Keratinocyte (primary cell): ENCODE measurements around the gene ZSWIM6. TPM values are rescaled to one million over a fixed set of nuclear protein-coding genes. Genes with fewer than 3 reads are reported as not detected.
A peak's percentile ranks its signal among the peaks of the same experiment; 100 is the strongest.

Source experiments
- DNase-seq: peaks from one replicate; pipeline ENCODE4 v3.0.0-alpha.2; 2011; ENCODE audit warnings: low read depth, missing footprints, low spot score
- FAIRE-seq: peaks from 2 replicates; lab custom pipeline; 2011; peaks lifted over from hg19 to GRCh38; lab: Jason Lieb, UNC
- H2AFZ ChIP-seq: 2 replicates; pipeline ENCODE4 v1.6.0; 2012; ENCODE audit warnings: low read length, control low read depth, inconsistent platforms; ENCODE audit not compliant: control insufficient read depth
- H3K27ac ChIP-seq: 2 replicates; pipeline ENCODE4 v1.5.1; 2011; ENCODE audit warnings: low read length; ENCODE audit not compliant: control insufficient read depth, insufficient read depth
- H3K27me3 ChIP-seq: 3 replicates; pipeline ENCODE4 v1.6.0; 2011; ENCODE audit warnings: low read length; ENCODE audit not compliant: control insufficient read depth, insufficient read depth; ENCODE audit errors: extremely low read depth
- H3K36me3 ChIP-seq, 2 experiments: 2 replicates in 1 of 2; 3 replicates in 1 of 2; pipeline ENCODE4 v1.5.1; 2011; ENCODE audit warnings: low read length in 2 of 2, mild to moderate bottlenecking in 1 of 2; ENCODE audit not compliant: control insufficient read depth in 2 of 2, insufficient read depth in 2 of 2; ENCODE audit errors: extremely low read depth in 1 of 2
- H3K4me1 ChIP-seq: 3 replicates; pipeline ENCODE4 v1.5.1; 2011; ENCODE audit warnings: low read length; ENCODE audit not compliant: control insufficient read depth, insufficient read depth; ENCODE audit errors: extremely low read depth
- H3K4me2 ChIP-seq: 3 replicates; pipeline ENCODE4 v1.6.0; 2011; ENCODE audit warnings: low read depth, low read length; ENCODE audit not compliant: control insufficient read depth, insufficient read depth; ENCODE audit errors: extremely low read depth
- H3K4me3 ChIP-seq, 3 experiments: fragments of 200-600 bp in 1 of 3; sonication (generic) in 1 of 3; 2 replicates in 2 of 3; 3 replicates in 1 of 3; pipeline ENCODE4 v1.5.1; 2011 to 2016; ENCODE audit warnings: low read length in 3 of 3, mild to moderate bottlenecking in 3 of 3, control low read depth in 2 of 3, inconsistent platforms in 1 of 3, low read depth in 1 of 3, mixed read lengths in 1 of 3, mixed run types in 1 of 3, moderate library complexity in 1 of 3; ENCODE audit not compliant: control insufficient read depth in 2 of 3, insufficient read depth in 2 of 3; ENCODE audit errors: extremely low read depth in 1 of 3
- H3K79me2 ChIP-seq: 2 replicates; pipeline ENCODE4 v1.6.0; 2012; ENCODE audit warnings: low read length; ENCODE audit not compliant: control insufficient read depth, insufficient read depth
- H3K9ac ChIP-seq: 3 replicates; pipeline ENCODE4 v1.6.0; 2011; ENCODE audit warnings: low read length; ENCODE audit not compliant: control insufficient read depth, insufficient read depth; ENCODE audit errors: extremely low read depth
- H3K9me1 ChIP-seq: 3 replicates; pipeline ENCODE4 v1.6.0; 2011; ENCODE audit warnings: low read length; ENCODE audit not compliant: control insufficient read depth, insufficient read depth; ENCODE audit errors: extremely low read depth
- H3K9me3 ChIP-seq: 2 replicates; pipeline ENCODE4 v1.5.1; 2012; ENCODE audit warnings: low read depth, low read length; ENCODE audit not compliant: control insufficient read depth
- H4K20me1 ChIP-seq: 3 replicates; pipeline ENCODE4 v1.6.0; 2011; ENCODE audit warnings: low read length; ENCODE audit not compliant: control insufficient read depth, insufficient read depth; ENCODE audit errors: extremely low read depth
- CTCF ChIP-seq, 3 experiments: IDR thresholded peaks in 1 of 3; conservative IDR thresholded peaks in 1 of 3; optimal IDR thresholded peaks in 1 of 3; 2 replicates in 2 of 3; 3 replicates in 1 of 3; pipeline versions ENCODE3 to v1.5.1; 2011; ENCODE audit warnings: low read length in 3 of 3, mild to moderate bottlenecking in 3 of 3, moderate library complexity in 2 of 3, control low read depth in 1 of 3, inconsistent platforms in 1 of 3; ENCODE audit not compliant: insufficient read depth in 2 of 3; ENCODE audit errors: extremely low read depth in 1 of 3
- EZH2 ChIP-seq: IDR thresholded peaks from one replicate; pipeline ENCODE4 v1.6.1; 2012; ENCODE audit warnings: inconsistent platforms, mild to moderate bottlenecking, low read length, moderate library complexity
- dilution Hi-C: fragments of 300-500 bp; cut with MboI; formaldehyde crosslinking; loops from one replicate; pipeline ENCODE4 v1.7.0; 2020; ENCODE audit warnings: low sequenced_read_pairs; ENCODE audit not compliant: extremely low pct_ligation_motif_present
- polyA plus RNA-seq, 5 experiments: library from polyadenylated mRNA; depleted of rRNA in 3 of 5; stranded (reverse) in 3 of 5; stranded (forward) in 1 of 5; unstranded in 1 of 5; fragments of >200 nt; gene quantifications; 1 replicate in 1 of 5; 2 replicates in 3 of 5; 3 replicates in 1 of 5; pipeline versions ENCODE4 v1.2.1 to v1.2.3, GENCODE V29; 2011 to 2012; ENCODE audit warnings: missing spikeins in 2 of 5, low read depth in 1 of 5, low replicate concordance in 1 of 5

ZSWIM6 gene
- polyA plus RNA-seq, 1 donor (not counting 4 experiments of a cell fraction or from before 2014, with no cell fraction given): 9.9 TPM

DNA sequence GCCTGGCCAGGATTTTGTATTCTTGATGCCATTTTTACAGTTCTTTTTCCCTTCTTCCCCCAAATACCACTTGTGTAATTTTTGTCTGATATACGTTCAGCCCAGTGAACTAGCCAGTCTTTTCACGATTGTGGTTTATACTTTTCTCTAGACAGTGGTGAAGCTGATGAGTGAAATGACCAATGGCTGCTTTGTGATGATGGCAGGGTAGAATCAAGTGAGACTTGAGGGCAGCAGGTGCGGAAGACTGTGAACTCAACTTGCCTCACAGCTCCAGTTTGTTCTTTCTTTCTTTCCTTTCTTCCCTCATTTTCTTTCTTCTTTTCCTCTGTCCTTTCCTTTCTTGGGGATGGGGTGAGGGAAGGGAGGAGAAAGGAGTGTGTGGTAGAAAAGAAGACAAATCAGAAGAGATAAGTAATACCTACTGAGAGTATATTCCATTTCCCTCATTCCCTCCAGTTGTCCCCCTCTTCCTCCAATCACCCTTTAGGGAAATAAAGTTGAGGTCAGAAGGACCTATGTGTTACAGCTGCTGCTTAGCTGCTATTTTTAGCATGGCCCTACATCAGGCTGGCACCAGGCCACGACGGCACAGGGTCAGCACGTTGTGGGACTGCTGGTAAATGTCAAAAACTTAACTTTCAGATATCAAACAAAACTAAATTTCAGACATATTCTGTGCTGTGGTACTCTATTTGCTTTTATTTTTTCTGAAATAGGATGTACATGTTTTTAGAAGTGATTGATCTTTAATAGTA is 12.3 kb downstream of the ZSWIM6 start:
- Histone ChIP-seq H3K27me3 (no peaks in the 10 kb centered on the region), H4K20me1 (peaks cover 4% of the 10 kb centered on the region), H3K4me2 (no peak overlapping the region), H3K9me3 (no peaks in the 10 kb centered on the region), H3K36me3 (peaks cover 0 to 2% of the 10 kb centered on the region in 2 experiments), H3K27ac (no peak overlapping the region), H3K79me2 (peaks cover 87% of the 10 kb centered on the region), H3K4me3 (no peak overlapping the region), H3K9me1 (no peaks in the 10 kb centered on the region), H3K9ac (no peak overlapping the region), H3K4me1 (peaks cover 6% of the 10 kb centered on the region), H2AFZ (no peak overlapping the region)
- TF ChIP-seq CTCF (optimal IDR thresholded peaks at IDR 0.05 in 1 of 3, IDR thresholded peaks at IDR 0.05 in 1 of 3, conservative IDR thresholded peaks at IDR 0.05 in 1 of 3; ENCODE audit: extremely low read depth in 1 of 3, insufficient read depth in 2 of 3, low read length in 3 of 3) (no peak), EZH2 (no peak)
- dilution Hi-C loops: no loop called here
- FAIRE-seq: peak; percentile 20
- DNase-seq: no peak

DNA sequence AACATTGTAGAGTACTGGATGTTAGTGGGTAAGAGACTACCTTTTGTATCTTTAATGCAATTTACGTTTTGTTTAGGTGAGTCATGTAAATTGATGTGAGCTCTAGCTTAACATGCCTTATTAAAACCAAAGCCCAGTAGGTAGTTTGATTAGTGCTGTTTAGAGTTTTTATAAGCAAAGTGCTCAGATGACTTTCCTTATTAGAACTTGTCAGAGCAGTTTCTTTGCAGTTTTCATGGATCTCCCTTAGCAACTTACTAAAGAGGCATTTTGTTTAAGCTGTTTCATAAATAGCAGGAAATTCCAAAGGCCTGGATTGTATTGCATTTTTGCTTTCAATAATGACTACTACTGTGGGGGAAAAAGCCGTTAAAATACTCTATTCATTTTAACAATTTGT is 14.5 kb downstream of the ZSWIM6 start:
- Histone ChIP-seq H3K27ac (no peak overlapping the region), H3K9me1 (no peaks in the 10 kb centered on the region), H3K4me1 (peaks cover 6% of the 10 kb centered on the region), H2AFZ (no peak overlapping the region), H4K20me1 (peaks cover 4% of the 10 kb centered on the region), H3K4me2 (no peak overlapping the region), H3K79me2 (peaks cover 85% of the 10 kb centered on the region), H3K36me3 (peaks cover 0 to 2% of the 10 kb centered on the region in 2 experiments), H3K4me3 (no peak overlapping the region), H3K27me3 (no peaks in the 10 kb centered on the region), H3K9ac (no peak overlapping the region), H3K9me3 (no peaks in the 10 kb centered on the region)
- dilution Hi-C loops: no loop called here
- no peak for FAIRE-seq
- no peak for DNase-seq
- TF ChIP-seq CTCF (optimal IDR thresholded peaks at IDR 0.05 in 1 of 3, IDR thresholded peaks at IDR 0.05 in 1 of 3, conservative IDR thresholded peaks at IDR 0.05 in 1 of 3; ENCODE audit: extremely low read depth in 1 of 3, insufficient read depth in 2 of 3, low read length in 3 of 3) (no peak), EZH2 (no peak)
